Aorta (tissue), 5 donors: ENCODE results near the gene NXPH3. TPM values are rescaled to one million over a fixed set of nuclear protein-coding genes. Genes with fewer than 3 reads are reported as not detected.
A peak's percentile ranks its signal among the peaks of the same experiment; 100 is the strongest.

Source experiments
- ATAC-seq: fragments of 200-7000 bp; cut with Tn5 transposase; one replicate; pipeline ENCODE4 v1.9.1; 2022; ENCODE audit warnings: moderate library complexity; ENCODE audit not compliant: low FRiP score
- DNase-seq, 2 donors: peaks; one replicate each; pipeline ENCODE4 v3.0.0-alpha.2; 2020
- H3K27ac ChIP-seq, 2 donors: one replicate each; pipeline ENCODE4 v1.5.1; 2013; ENCODE audit warnings: low read length in 2 of 2, mild to moderate bottlenecking in 2 of 2, moderate library complexity in 2 of 2, control low read depth in 1 of 2, inconsistent platforms in 1 of 2, low read depth in 1 of 2
- H3K27me3 ChIP-seq, 2 donors: one replicate each; pipeline ENCODE4 v1.6.1; 2013; ENCODE audit warnings: control low read depth in 1 of 2, low read length in 1 of 2, mild to moderate bottlenecking in 1 of 2, moderate library complexity in 1 of 2; ENCODE audit not compliant: insufficient read depth in 2 of 2, control insufficient read depth in 1 of 2
- H3K36me3 ChIP-seq, 2 donors: one replicate each; pipeline ENCODE4 v1.6.1; 2013; ENCODE audit warnings: control low read depth in 1 of 2, low read length in 1 of 2, mild to moderate bottlenecking in 1 of 2; ENCODE audit not compliant: insufficient read depth in 2 of 2, control insufficient read depth in 1 of 2
- H3K4me1 ChIP-seq, 2 donors: one replicate each; pipeline ENCODE4 v1.6.1; 2013; ENCODE audit warnings: low read length in 2 of 2, control low read depth in 1 of 2, mild to moderate bottlenecking in 1 of 2, moderate library complexity in 1 of 2; ENCODE audit not compliant: insufficient read depth in 2 of 2, control insufficient read depth in 1 of 2
- H3K4me3 ChIP-seq, 2 donors: one replicate each; pipeline ENCODE4 v1.5.1; 2013; ENCODE audit warnings: low read length in 2 of 2, control low read depth in 1 of 2, mild to moderate bottlenecking in 1 of 2
- H3K9me3 ChIP-seq: one replicate; pipeline ENCODE4 v1.6.1; 2013; ENCODE audit warnings: mild to moderate bottlenecking, low read length; ENCODE audit not compliant: control insufficient read depth
- WGBS, 2 donors: extraction: QIAGEN DNeasy Blood & Tissue Kit; methylation state at CpG; one replicate each; pipeline ENCODE4 v1.1.7; 2013; 5-methylcytosine and 5-hydroxymethylcytosine counted together
- intact Hi-C, 2 donors: fragments of 100-400 bp; cut with DNase I; formaldehyde crosslinking; loops; one replicate each; pipeline versions ENCODE4 v1.14.2 to v1.15.0; 2022
- long read RNA-seq, 2 donors: library from polyadenylated mRNA; unstranded; transcript quantifications; one replicate each; pipeline ENCODE4 v2.0.0, GENCODE V29; 2020 to 2021
- polyA plus RNA-seq, 2 donors: library from polyadenylated mRNA; stranded (reverse); fragments of 200-250 nt; gene quantifications; one replicate each; pipeline ENCODE4 v1.2.3, GENCODE V29; 2013
- total RNA-seq, 2 donors: library from RNA; stranded (reverse); fragmentation: NEBNext Ultra II Directional; extraction: Animal tissue kit (Norgen Biotek cat#: 25700); gene quantifications; one replicate each; pipeline ENCODE4 v1.2.1, GENCODE V29; 2021
- donor health status: healthy with polysubstance abuse.
- donor health status: Bipolar disorder and iron deficiency.
- donor health status: DM: no; HTN: no; CAD: no.
- donor health status: DM: no; HTN: no; CAD: no.
- donor health status: DM: yes; HTN: yes; CAD: no.

The NXPH3 gene
- total RNA-seq (10 to 100 TPM; 72.0 to 87.5 TPM), polyA plus RNA-seq (10 to 100 TPM; 40.4 to 59.1 TPM)
- long read RNA-seq, donor 1, full-length matches to known transcripts = 85 of 85 reads
- long read RNA-seq, donor 1, partial matches to known transcripts = 0 of 85 reads
- long read RNA-seq, donor 1, other reads (novel, unspliced or antisense) = 0 of 85 reads
- long read RNA-seq, donor 2, full-length matches to known transcripts = 40 of 40 reads
- long read RNA-seq, donor 2, partial matches to known transcripts = 0 of 40 reads
- long read RNA-seq, donor 2, other reads (novel, unspliced or antisense) = 0 of 40 reads

- DNase-seq (peak; percentile 85 to 93), ATAC-seq (peak; percentile 72)
- H3K4me3 ChIP-seq = peak within 1 kb of the TSS; percentile 76 to 92
- intact Hi-C loops = loop anchor here (5.0 kb wide), 3 partner anchors 42 to 102 kb away; partner anchors contain the start of gene SPOP (in 1 of the 2)
- H3K4me1 ChIP-seq = no peaks in the 10 kb centered on the region
- 0 to 1% methylated on average over 54 to 55 of the region's 55 CpGs for WGBS, 2 donors
- no peaks in the 10 kb centered on the region for H3K9me3 ChIP-seq
- peak within 1 kb of the TSS; percentile 62 to 92 for H3K27ac ChIP-seq
- H3K36me3 ChIP-seq = peaks cover 0 to 3% of the 10 kb centered on the region in 2 donors
- H3K27me3 ChIP-seq = no peaks in the 10 kb centered on the region
Measured at GRCh38 chr17:49575679-49576087, at the start of gene NXPH3. Gene NXPH3 (plus strand): TSS chr17:49575871. CDS start chr17:49576220, 349 bp downstream.

DNA sequence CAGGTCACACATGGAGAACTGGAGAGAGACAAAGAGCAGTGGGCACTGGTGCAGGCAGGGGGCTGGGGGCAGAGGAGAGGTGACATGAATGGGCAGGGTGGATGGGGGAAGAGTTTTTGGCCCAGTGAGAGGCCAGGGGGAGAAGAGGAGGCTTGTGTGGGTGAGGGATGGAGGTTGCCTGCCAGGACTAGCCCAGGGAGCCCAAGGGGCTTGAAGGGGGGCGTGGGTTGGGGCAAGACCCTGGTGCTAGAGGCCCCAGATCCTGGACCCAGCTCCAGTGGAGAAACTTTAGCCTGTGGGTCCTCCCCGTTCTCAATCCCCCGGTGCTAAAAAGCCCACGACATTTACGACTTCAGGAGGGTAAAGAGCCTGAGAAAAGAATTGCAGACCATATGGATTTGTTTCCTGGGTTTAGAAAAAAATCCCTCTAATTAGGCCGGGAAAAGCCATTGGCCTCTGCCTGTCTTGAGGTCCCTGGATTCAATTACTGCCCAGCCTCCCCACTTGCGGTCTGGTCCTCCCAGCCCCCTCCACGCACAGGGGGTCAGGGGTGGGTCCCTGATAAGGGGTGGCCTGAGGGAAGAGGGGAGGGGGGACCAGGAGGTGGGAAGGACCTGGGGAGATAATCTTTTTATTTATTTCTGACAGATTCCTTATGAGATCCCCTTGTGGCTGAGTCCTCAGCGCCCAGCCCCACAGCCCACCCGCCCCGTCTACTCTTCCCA is 47.6 kb upstream of the NXPH3 start:
- ATAC-seq (no peak), DNase-seq (peak in 1 of 2 donors; percentile 45)
- Histone ChIP-seq H3K27me3 (no peaks in the 10 kb centered on the region), H3K9me3 (no peaks in the 10 kb centered on the region), H3K27ac (no peak overlapping the region), H3K4me3 (no peak overlapping the region), H3K36me3 (no peaks in the 10 kb centered on the region), H3K4me1 (no peaks in the 10 kb centered on the region)
- intact Hi-C loops = no loop called here
- WGBS, 2 donors = 92 to 94% methylated on average over 11 of the region's 11 CpGs

GRCh38 chr17:49528966-49529365 is 46.7 kb upstream of the NXPH3 start:
- no peak for ATAC-seq
- H3K36me3 ChIP-seq = no peaks in the 10 kb centered on the region
- 92 to 99% methylated on average over 3 of the region's 3 CpGs for WGBS, 2 donors
- H3K27me3 ChIP-seq = no peaks in the 10 kb centered on the region
- no peak overlapping the region for H3K27ac ChIP-seq
- intact Hi-C loops = no loop called here
- peak in 1 of 2 donors; percentile 19 for DNase-seq
- no peak overlapping the region for H3K4me3 ChIP-seq
- no peaks in the 10 kb centered on the region for H3K9me3 ChIP-seq
- no peaks in the 10 kb centered on the region for H3K4me1 ChIP-seq

- Histone ChIP-seq H3K9me3 (no peaks in the 10 kb centered on the region), H3K4me1 (no peaks in the 10 kb centered on the region), H3K27ac (no peak overlapping the region), H3K4me3 (no peak overlapping the region), H3K36me3 (no peaks in the 10 kb centered on the region), H3K27me3 (no peaks in the 10 kb centered on the region)
- 97 to 100% methylated on average over 1 of the region's 1 CpG for WGBS, 2 donors
- DNase-seq = peak in 1 of 2 donors; percentile 24
- no peak for ATAC-seq
- intact Hi-C loops = no loop called here
Measured at GRCh38 chr17:49530118-49530517, 45.6 kb upstream of the NXPH3 start.

DNA sequence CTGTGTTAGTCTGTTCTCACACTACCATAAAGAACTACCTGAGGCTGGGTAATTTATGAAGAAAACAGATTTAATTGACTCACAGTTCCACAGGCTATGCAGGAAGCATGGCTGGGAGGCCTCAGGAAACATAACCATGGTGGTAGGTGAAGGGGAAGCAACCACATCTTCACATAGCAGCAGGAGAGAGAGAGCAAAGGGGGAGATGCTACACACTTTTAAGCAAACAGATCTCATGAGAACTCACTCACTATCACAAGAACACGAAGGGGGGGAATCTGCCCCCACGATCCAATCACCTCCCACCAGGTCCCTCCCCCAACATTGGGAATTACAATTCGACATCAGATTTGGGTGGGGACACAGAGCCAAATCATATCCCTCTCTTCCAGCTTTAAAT is 31.8 kb upstream of the NXPH3 start:
- ATAC-seq (no peak), DNase-seq (no peak)
- no peaks in the 10 kb centered on the region for H3K36me3 ChIP-seq
- no peak overlapping the region for H3K4me3 ChIP-seq
- H3K9me3 ChIP-seq = no peaks in the 10 kb centered on the region
- no peaks in the 10 kb centered on the region for H3K4me1 ChIP-seq
- WGBS, 2 donors = 75 to 76% methylated on average over 3 of the region's 3 CpGs
- H3K27me3 ChIP-seq = no peaks in the 10 kb centered on the region
- intact Hi-C loops = no loop called here
- H3K27ac ChIP-seq = no peak overlapping the region

DNA sequence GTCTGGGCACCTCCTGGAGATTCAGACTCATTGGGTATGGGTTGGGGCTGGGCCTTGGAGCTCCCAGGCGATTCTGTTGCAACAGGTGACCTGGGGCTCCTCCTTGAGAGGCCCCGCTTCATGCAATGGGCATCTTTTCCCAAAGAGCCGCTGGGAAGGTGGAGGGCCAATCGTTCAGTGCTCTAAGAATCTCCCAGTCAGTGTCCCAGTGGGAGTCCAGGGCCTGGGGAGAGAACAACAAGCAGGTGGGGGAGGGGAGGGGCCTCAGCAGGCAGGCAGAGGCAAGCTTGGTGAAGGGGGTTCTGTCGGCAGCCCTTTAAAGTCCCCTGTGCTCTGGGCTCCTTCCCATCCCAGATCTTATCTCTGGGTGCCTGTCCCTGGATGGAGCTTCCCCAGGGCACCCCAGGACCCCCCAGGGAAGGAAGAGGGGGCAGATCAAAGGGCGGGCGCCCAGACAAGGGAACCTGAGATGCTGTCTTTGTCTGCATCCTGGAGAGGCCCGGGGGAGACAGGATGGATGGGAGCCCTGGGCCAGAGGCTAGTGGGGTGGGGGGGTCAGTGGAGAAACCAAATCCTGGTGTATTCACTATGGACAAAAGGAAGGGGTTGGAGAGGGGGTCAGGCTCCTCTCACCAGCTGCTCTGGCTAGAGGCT is 30.5 kb upstream of the NXPH3 start:
- WGBS, 2 donors = 87 to 92% methylated on average over 8 of the region's 8 CpGs
- no peak for ATAC-seq
- Histone ChIP-seq H3K27ac (no peak overlapping the region), H3K36me3 (no peaks in the 10 kb centered on the region), H3K4me3 (no peak overlapping the region), H3K4me1 (no peaks in the 10 kb centered on the region), H3K9me3 (no peaks in the 10 kb centered on the region), H3K27me3 (no peaks in the 10 kb centered on the region)
- DNase-seq = no peak
- intact Hi-C loops = loop anchor here in 1 of 2 donors (5.0 kb wide), 1 partner anchor 43 kb away; no protein-coding TSS in a partner anchor

- Histone ChIP-seq H3K9me3 (no peaks in the 10 kb centered on the region), H3K27me3 (no peaks in the 10 kb centered on the region), H3K4me1 (no peaks in the 10 kb centered on the region), H3K27ac (no peak overlapping the region), H3K4me3 (no peak overlapping the region), H3K36me3 (no peaks in the 10 kb centered on the region)
- intact Hi-C loops = loop anchor here in 1 of 2 donors (5.0 kb wide), 1 partner anchor 44 kb away; no protein-coding TSS in a partner anchor
- DNase-seq = no peak
- no peak for ATAC-seq
- WGBS, 2 donors = 94% methylated on average over 15 of the region's 15 CpGs
Measured at GRCh38 chr17:49545806-49546545, 29.7 kb upstream of the NXPH3 start.
